Germinal center (tissue), 1 donor: ENCODE measurements around the gene IGF2.

Source experiments
- DNase-seq: peaks from one replicate; pipeline ENCODE4 v3.0.0; 2012; ENCODE audit warnings: mixed read lengths, low spot score

Gene IGF2

GRCh38 chr11:2153581-2154194, 14.5 kb upstream of the IGF2 start:
- no peak for DNase-seq

- peak; percentile 87 for DNase-seq
Measured at GRCh38 chr11:2151500-2152257, 12.5 kb upstream of the IGF2 start.

GRCh38 chr11:2149864-2150847, 11.0 kb upstream of the IGF2 start:
- no peak for DNase-seq

GRCh38 chr11:2149460-2149859, 10.3 kb upstream of the IGF2 start:
- DNase-seq = no peak

- no peak for DNase-seq
Measured at GRCh38 chr11:2148595-2148994, 9.4 kb upstream of the IGF2 start.

GRCh38 chr11:2147391-2147790, 8.2 kb upstream of the IGF2 start:
- DNase-seq = no peak

GRCh38 chr11:2146051-2146450, 6.9 kb upstream of the IGF2 start:
- DNase-seq = no peak

- DNase-seq = no peak
Measured at GRCh38 chr11:2144544-2145248, 5.5 kb upstream of the IGF2 start.

- DNase-seq = no peak
Measured at GRCh38 chr11:2143799-2144543, 4.8 kb upstream of the IGF2 start.

GRCh38 chr11:2143477-2143798, 4.2 kb upstream of the IGF2 start:
- no peak for DNase-seq

- DNase-seq = no peak
Measured at GRCh38 chr11:2142762-2143202, 3.6 kb upstream of the IGF2 start.

GRCh38 chr11:2142300-2142759, 3.1 kb upstream of the IGF2 start:
- no peak for DNase-seq

- DNase-seq = no peak
Measured at GRCh38 chr11:2140411-2141400, 1.5 kb upstream of the IGF2 start.

- no peak for DNase-seq
Measured at GRCh38 chr11:2139621-2140337, 590 bp upstream of the IGF2 start.

- DNase-seq = no peak
Measured at GRCh38 chr11:2138431-2139122, 612 bp downstream of the IGF2 start.

GRCh38 chr11:2138068-2138430, 1.1 kb downstream of the IGF2 start:
- no peak for DNase-seq

GRCh38 chr11:2137202-2138067, 1.8 kb downstream of the IGF2 start:
- no peak for DNase-seq

- no peak for DNase-seq
Measured at GRCh38 chr11:2136952-2137201, 2.3 kb downstream of the IGF2 start.
